HepG2 (cell line): Measurements from ENCODE around the gene ITGB1. TPM values are rescaled to one million over a fixed set of nuclear protein-coding genes. Genes with fewer than 3 reads are reported as not detected.

ENCODE experiments used
- ATAC-seq: fragments of 200-7000 bp; cut with Tn5 transposase; 3 replicates; pipeline ENCODE4 v1.9.1; 2020; ENCODE audit warnings: mild to moderate bottlenecking, moderate library complexity
- BruUV-seq: library from RNA; stranded (reverse); fragments of 400-500 nt; replicated peaks from 2 replicates; lab custom pipeline; 2021; lab: Mats Ljungman, UMichigan
- CTCF ChIA-PET: fragments of 300-600 bp; formaldehyde crosslinking; extraction: SDS; loops from one replicate; lab custom pipeline; 2021; ENCODE audit warnings: low total read pairs, inconsistent platforms, low intra/inter-chr PET ratio; lab: Yijun Ruan, JAX
- POLR2A ChIA-PET: fragments of 350-600 bp; sonication (Branson Sonifier 250); formaldehyde crosslinking; loops from one replicate; lab custom pipeline; 2020; ENCODE audit warnings: antibody characterized with exemption, inconsistent platforms; lab: Yijun Ruan, JAX
- DNase-seq: peaks from one replicate; pipeline ENCODE4 v3.0.0-alpha.2; 2015; ENCODE audit warnings: low spot score
- FAIRE-seq: peaks from 3 replicates; lab custom pipeline; 2011; peaks lifted over from hg19 to GRCh38; lab: Jason Lieb, UNC
- H2AFZ ChIP-seq: one replicate; pipeline ENCODE4 v1.6.1; 2011; ENCODE audit warnings: low read length, inconsistent platforms
- H3K27ac ChIP-seq: fragments of 300-600 bp; 3 replicates; pipeline ENCODE4 v1.8.0; 2011; ENCODE audit warnings: mixed run types, mild to moderate bottlenecking, mixed read lengths, low read length, inconsistent platforms; ENCODE audit not compliant: insufficient read depth; ENCODE audit errors: extremely low read length
- H3K27me3 ChIP-seq, 2 experiments: fragments of 200-600 bp in 1 of 2; 2 replicates in 1 of 2; 3 replicates in 1 of 2; pipeline versions ENCODE4 v1.6.0 to v1.8.0; 2011; ENCODE audit warnings: low read length in 2 of 2, mild to moderate bottlenecking in 2 of 2, moderate library complexity in 2 of 2, inconsistent platforms in 1 of 2; ENCODE audit not compliant: insufficient read depth in 2 of 2, control insufficient read depth in 1 of 2
- H3K36me3 ChIP-seq, 2 experiments: fragments of 200-600 bp in 1 of 2; replicated peaks in 1 of 2; 2 replicates in 1 of 2; 3 replicates in 1 of 2; pipeline versions ENCODE4 v1.5.1 to v1.8.0; 2011; ENCODE audit warnings: low read length in 2 of 2, inconsistent platforms in 1 of 2; ENCODE audit not compliant: insufficient read depth in 2 of 2, control insufficient read depth in 1 of 2
- H3K4me1 ChIP-seq: 2 replicates; pipeline ENCODE4 v1.5.1; 2012; ENCODE audit warnings: low read length, inconsistent platforms; ENCODE audit not compliant: insufficient read depth
- H3K4me2 ChIP-seq: 2 replicates; pipeline ENCODE4 v1.6.0; 2011; ENCODE audit warnings: low read depth, low read length, inconsistent platforms
- H3K4me3 ChIP-seq, 3 experiments: fragments of 200-600 bp in 1 of 3; sonication (generic), shearing (Covaris generic) in 1 of 3; replicated peaks in 1 of 3; 2 replicates each; pipeline ENCODE4 v1.5.1; 2011 to 2016; ENCODE audit warnings: low read length in 3 of 3, inconsistent platforms in 2 of 3, low read depth in 2 of 3, mild to moderate bottlenecking in 2 of 3, control low read depth in 1 of 3, mixed read lengths in 1 of 3; ENCODE audit not compliant: insufficient read depth in 1 of 3
- H3K79me2 ChIP-seq: one replicate; pipeline ENCODE4 v1.6.1; 2011; ENCODE audit warnings: low read length, inconsistent platforms; ENCODE audit not compliant: insufficient read depth
- H3K9ac ChIP-seq: 2 replicates; pipeline ENCODE4 v1.6.0; 2011; ENCODE audit warnings: mild to moderate bottlenecking, low read depth, low read length, inconsistent platforms; ENCODE audit not compliant: insufficient read depth
- H3K9me3 ChIP-seq: 2 replicates; pipeline ENCODE4 v1.5.1; 2012; ENCODE audit warnings: mild to moderate bottlenecking, low read length
- H4K20me1 ChIP-seq: 2 replicates; pipeline ENCODE4 v1.6.0; 2011; ENCODE audit warnings: inconsistent platforms, mild to moderate bottlenecking, low read length, moderate library complexity; ENCODE audit not compliant: insufficient read depth
- ARID5B ChIP-seq: IDR thresholded peaks from 2 replicates; pipeline ENCODE4 v1.4.0; 2020; ENCODE audit warnings: mild to moderate bottlenecking, missing genetic modification reagents
- ATF3 ChIP-seq: sonication (generic); formaldehyde crosslinking; IDR thresholded peaks from 2 replicates; pipeline ENCODE4 v1.4.0; 2020; ENCODE audit warnings: missing genetic modification reagents
- ATM ChIP-seq: fragments of 450-650 bp; IDR thresholded peaks from 2 replicates; pipeline ENCODE4 v1.7.1; 2017; ENCODE audit warnings: mild to moderate bottlenecking, borderline replicate concordance
- BORCS8-MEF2B ChIP-seq: sonication (generic); formaldehyde crosslinking; IDR thresholded peaks from 2 replicates; pipeline ENCODE4 v1.8.0; 2022; ENCODE audit warnings: mild to moderate bottlenecking, missing genetic modification reagents
- KLF12 ChIP-seq: sonication (generic); formaldehyde crosslinking; IDR thresholded peaks from 2 replicates; pipeline ENCODE4 v1.4.0; 2020; ENCODE audit warnings: missing genetic modification reagents, borderline replicate concordance
- MAF1 ChIP-seq: sonication (generic); formaldehyde crosslinking; IDR thresholded peaks from 2 replicates; pipeline ENCODE4 v1.5.0; 2020; ENCODE audit warnings: missing genetic modification reagents, borderline replicate concordance
- NPAS2 ChIP-seq: sonication (generic); formaldehyde crosslinking; IDR thresholded peaks from 2 replicates; pipeline ENCODE4 v1.8.0; 2022; ENCODE audit warnings: mild to moderate bottlenecking, missing genetic modification reagents, borderline replicate concordance
- ZBTB34 ChIP-seq: sonication (generic); formaldehyde crosslinking; IDR thresholded peaks from 2 replicates; pipeline ENCODE4 v1.8.0; 2022; ENCODE audit warnings: mild to moderate bottlenecking, missing genetic modification reagents
- ZNF577 ChIP-seq: sonication (generic); formaldehyde crosslinking; IDR thresholded peaks from 2 replicates; pipeline ENCODE4 v1.4.0; 2020; ENCODE audit warnings: mild to moderate bottlenecking, low read depth, missing genetic modification reagents, borderline replicate concordance
- ZNF607 ChIP-seq: sonication (generic); formaldehyde crosslinking; IDR thresholded peaks from 2 replicates; pipeline ENCODE4 v1.5.1; 2020; ENCODE audit warnings: missing genetic modification reagents, mild to moderate bottlenecking, borderline replicate concordance
- ZNF646 ChIP-seq: sonication (generic); formaldehyde crosslinking; IDR thresholded peaks from 2 replicates; pipeline ENCODE4 v1.9.0; 2021; ENCODE audit warnings: mild to moderate bottlenecking, missing genetic modification reagents
- ZNF724P ChIP-seq: sonication (generic); formaldehyde crosslinking; IDR thresholded peaks from 2 replicates; pipeline ENCODE4 v1.8.0; 2022; ENCODE audit warnings: missing genetic modification reagents, borderline replicate concordance
- ZSCAN20 ChIP-seq: sonication (generic); formaldehyde crosslinking; IDR thresholded peaks from 2 replicates; pipeline ENCODE4 v1.4.0; 2020; ENCODE audit warnings: missing genetic modification reagents, mild to moderate bottlenecking, borderline replicate concordance
- WGBS: methylation state at CpG from one replicate; pipeline ENCODE4 v1.1.6; 2017; ENCODE audit warnings: low lambda C conversion rate; 5-methylcytosine and 5-hydroxymethylcytosine counted together
- in situ Hi-C: cut with HindIII; loops from 2 replicates; pipeline ENCODE4 v1.10.0; 2017; ENCODE audit warnings: low pct_unique_long_range_greater_than_20kb; ENCODE audit not compliant: extremely low pct_ligation_motif_present
- intact Hi-C: fragments of 100-400 bp; cut with micrococcal nuclease; formaldehyde crosslinking; loops from one replicate; pipeline ENCODE4 v1.10.0; 2022; ENCODE audit not compliant: unreplicated experiment
- polyA plus RNA-seq, 8 experiments: library from polyadenylated mRNA; depleted of rRNA in 3 of 8; stranded (reverse) in 7 of 8; unstranded in 1 of 8; fragments of >200 nt; fragmentation: Illumina TruSeq in 4 of 8; extraction: Trizol in 4 of 8; gene quantifications; 2 replicates each; pipeline versions ENCODE4 v1.2.1 to v1.2.3, GENCODE V29; 2011 to 2016; ENCODE audit warnings: low read depth in 4 of 8, missing spikeins in 1 of 8, mixed read lengths in 1 of 8; ENCODE audit not compliant: insufficient read depth in 1 of 8
- total RNA-seq, 5 experiments: library from RNA; depleted of rRNA; stranded (reverse); fragments of >200 nt; fragmentation: Illumina TruSeq; extraction: Trizol; gene quantifications; 2 replicates each; pipeline ENCODE4 v1.2.3, GENCODE V29; 2016; ENCODE audit warnings: low read depth in 1 of 5

The ITGB1 gene
- total and polyA plus RNA-seq, 2 of the 13 experiments (the other 11 are each of a cell fraction or from before 2014, with no cell fraction given), result 190 to 204 TPM

GRCh38 chr10:32882076-32882475, 76.0 kb downstream of the ITGB1 start:
- Histone ChIP-seq H3K9me3 (no peaks in the 10 kb centered on the region), H4K20me1 (no peaks in the 10 kb centered on the region), H3K4me3 (no peak overlapping the region), H3K27me3 (no peaks in the 10 kb centered on the region; a peak in 1 of 5 replicates), H3K9ac (no peak overlapping the region), H2AFZ (no peak overlapping the region), H3K79me2 (no peaks in the 10 kb centered on the region), H3K4me1 (no peaks in the 10 kb centered on the region), H3K4me2 (no peak overlapping the region), H3K36me3 (no peaks in the 10 kb centered on the region), H3K27ac (no peak overlapping the region)
- no TSS peak for BruUV-seq
- CTCF ChIA-PET, result no interaction called here
- FAIRE-seq (no peak), ATAC-seq (no peak), DNase-seq (no peak)
- in situ Hi-C loops, result no loop called here
- 64% methylated on average over 6 of the region's 6 CpGs for WGBS
- POLR2A ChIA-PET, result no interaction called here
- intact Hi-C loops, result no loop called here
- no peak for TF ChIP-seq ZNF646 (CRISPR knock-in tag)
- TF ChIP-seq ATM, result no peak
- TF ChIP-seq ZBTB34 (CRISPR knock-in tag), result no peak
- TF ChIP-seq ZNF607 (CRISPR knock-in tag), result no peak
- no peak for TF ChIP-seq BORCS8-MEF2B (CRISPR knock-in tag)
- no peak for TF ChIP-seq ZNF724P (CRISPR knock-in tag)
- TF ChIP-seq KLF12, result no peak
- TF ChIP-seq ZSCAN20 (CRISPR knock-in tag), result no peak
- TF ChIP-seq MAF1 (CRISPR knock-in tag), result no peak
- no peak for TF ChIP-seq ATF3 (CRISPR knock-in tag)
- TF ChIP-seq NPAS2 (CRISPR knock-in tag), result no peak
- no peak for TF ChIP-seq ZNF577 (CRISPR knock-in tag)
- no peak for TF ChIP-seq ARID5B (CRISPR knock-in tag)
